C4-2B (cell line): ENCODE data around the gene FAM98B.

Source experiments
- CTCF ChIP-seq: fragments of 450-650 bp; conservative IDR thresholded peaks from 2 replicates; pipeline ENCODE4 v1.5.1; 2017; ENCODE audit warnings: mild to moderate bottlenecking
- ZFX ChIP-seq: fragments of 450-650 bp; IDR thresholded peaks from 2 replicates; pipeline ENCODE4 v1.6.1; 2017

- TF ChIP-seq CTCF (no peak), ZFX (no peak)
Observed at GRCh38 chr15:38522922-38523321, 69.0 kb downstream of the FAM98B start.
